Amniotic epithelial cell (primary cell): ENCODE measurements around the gene MKNK2.
"Not testable (repeated sequence)": the region's sequence is repeated elsewhere in the genome, so short reads cannot be mapped to it uniquely, and the experiment has no call there.

Experiments
- DNase-seq: peaks from one replicate; pipeline ENCODE4 v3.0.0-alpha.2; 2010; ENCODE audit warnings: low read depth

Gene MKNK2

GRCh38 chr19:1990230-1991017 is 60.6 kb downstream of the MKNK2 start:
- no peak for DNase-seq

DNA sequence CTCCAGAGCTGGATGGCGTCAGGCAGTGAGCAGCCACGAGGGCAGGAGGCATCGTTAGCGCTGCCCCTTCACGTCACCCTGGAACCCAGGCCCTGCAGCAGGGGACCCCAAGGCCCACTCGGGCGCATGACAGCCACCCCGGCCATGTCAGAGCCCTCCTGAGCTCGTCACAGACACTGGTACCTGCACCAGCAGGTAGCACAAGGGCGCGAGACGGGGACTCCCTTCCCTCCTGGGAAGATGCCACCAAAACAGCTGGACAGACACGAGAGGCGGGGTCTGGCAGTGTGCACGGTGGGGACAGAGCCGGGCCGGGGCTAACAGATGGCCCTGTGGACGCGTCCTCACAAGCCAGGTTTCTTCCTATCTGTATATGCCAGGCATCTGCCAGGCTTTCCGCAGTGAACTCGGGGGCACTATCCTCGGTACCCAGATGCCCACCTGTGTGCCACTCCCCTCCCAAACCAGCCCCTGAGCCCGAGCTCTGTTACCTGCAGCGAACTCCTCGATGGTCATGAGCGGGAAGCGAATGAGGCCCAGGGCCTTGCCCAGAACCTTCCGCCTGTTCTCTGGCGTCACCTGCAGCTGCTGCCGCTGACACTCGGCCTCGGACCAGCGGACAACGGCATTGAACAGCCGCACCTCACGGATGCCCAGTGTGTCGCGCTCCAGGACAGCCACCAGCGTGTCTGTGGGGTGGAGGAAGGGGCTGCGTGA is 61.4 kb downstream of the MKNK2 start:
- DNase-seq = no peak

- DNase-seq = not testable (repeated sequence)
These were observed 62.6 kb downstream of the MKNK2 start for GRCh38 chr19:1988464-1988863.
